H9 (cell line): ENCODE results near the gene TTLL13. TPM values are rescaled to one million over a fixed set of nuclear protein-coding genes. Genes with fewer than 3 reads are reported as not detected.
A peak's percentile ranks its signal among the peaks of the same experiment; 100 is the strongest.

ENCODE experiments used
- DNase-seq: peaks from one replicate; pipeline ENCODE4 v3.0.0-alpha.2; 2017
- H2AFZ ChIP-seq: one replicate; pipeline ENCODE4 v1.6.1; 2013; ENCODE audit warnings: mild to moderate bottlenecking, low read length, control low read depth, moderate library complexity
- H2AK5ac ChIP-seq: 2 replicates; pipeline ENCODE4 v1.6.1; 2013; ENCODE audit warnings: low read length, control low read depth, mixed read lengths; ENCODE audit not compliant: insufficient read length
- H2BK120ac ChIP-seq: one replicate; pipeline ENCODE4 v1.6.1; 2013; ENCODE audit warnings: low read depth, mild to moderate bottlenecking, low read length, control low read depth, inconsistent platforms; ENCODE audit not compliant: poor library complexity, severe bottlenecking
- H2BK12ac ChIP-seq: 2 replicates; pipeline ENCODE4 v1.6.1; 2013; ENCODE audit warnings: low read length, control low read depth, mixed read lengths, low read depth; ENCODE audit not compliant: insufficient read length
- H2BK15ac ChIP-seq: 2 replicates; pipeline ENCODE4 v1.6.1; 2013; ENCODE audit warnings: low read depth, low read length, control low read depth
- H2BK20ac ChIP-seq: one replicate; pipeline ENCODE4 v1.6.1; 2013; ENCODE audit warnings: low read depth, mild to moderate bottlenecking, low read length, control low read depth, inconsistent platforms; ENCODE audit not compliant: poor library complexity, severe bottlenecking
- H2BK5ac ChIP-seq: 2 replicates; pipeline ENCODE4 v1.6.1; 2013; ENCODE audit warnings: low read length, control low read depth, mixed read lengths; ENCODE audit not compliant: insufficient read length
- H3K14ac ChIP-seq: 2 replicates; pipeline ENCODE4 v1.6.1; 2013; ENCODE audit warnings: low read length, control low read depth; ENCODE audit not compliant: insufficient read depth
- H3K18ac ChIP-seq: 2 replicates; pipeline ENCODE4 v1.6.1; 2013; ENCODE audit warnings: low read depth, mild to moderate bottlenecking, mixed read lengths, low read length, control low read depth; ENCODE audit not compliant: insufficient read length
- H3K23ac ChIP-seq: 2 replicates; pipeline ENCODE4 v1.6.1; 2013; ENCODE audit warnings: low read length, control low read depth, mixed read lengths, low read depth; ENCODE audit not compliant: insufficient read length
- H3K23me2 ChIP-seq: 2 replicates; pipeline ENCODE4 v1.6.1; 2013; ENCODE audit warnings: low read depth, mild to moderate bottlenecking, mixed read lengths, low read length, control low read depth; ENCODE audit not compliant: insufficient read length, poor library complexity, severe bottlenecking
- H3K27ac ChIP-seq: 2 replicates; pipeline ENCODE4 v1.5.1; 2013; ENCODE audit warnings: low read length, control low read depth, mixed read lengths, low read depth; ENCODE audit not compliant: insufficient read length
- H3K27me3 ChIP-seq: 2 replicates; pipeline ENCODE4 v1.6.1; 2013; ENCODE audit warnings: low read length, control low read depth, inconsistent platforms; ENCODE audit not compliant: insufficient read depth
- H3K4ac ChIP-seq: 2 replicates; pipeline ENCODE4 v1.6.1; 2013; ENCODE audit warnings: low read depth, mild to moderate bottlenecking, control low read depth, inconsistent platforms, low read length, moderate library complexity
- H3K4me1 ChIP-seq: 2 replicates; pipeline ENCODE4 v1.6.1; 2013; ENCODE audit warnings: low read length, control low read depth, inconsistent platforms; ENCODE audit not compliant: insufficient read depth
- H3K4me2 ChIP-seq: 2 replicates; pipeline ENCODE4 v1.6.1; 2013; ENCODE audit warnings: low read length, control low read depth, mixed read lengths; ENCODE audit not compliant: insufficient read length, insufficient read depth
- H3K56ac ChIP-seq: 2 replicates; pipeline ENCODE4 v1.6.1; 2013; ENCODE audit warnings: low read depth, mild to moderate bottlenecking, mixed read lengths, low read length, control low read depth; ENCODE audit not compliant: insufficient read length
- H3K79me1 ChIP-seq: 2 replicates; pipeline ENCODE4 v1.6.1; 2013; ENCODE audit warnings: low read depth, mild to moderate bottlenecking, moderate library complexity, low read length, control low read depth, inconsistent platforms; ENCODE audit not compliant: insufficient read depth, poor library complexity, severe bottlenecking
- H3K79me2 ChIP-seq: 2 replicates; pipeline ENCODE4 v1.6.1; 2013; ENCODE audit warnings: low read length, control low read depth, inconsistent platforms; ENCODE audit not compliant: insufficient read depth
- H3K9ac ChIP-seq: 2 replicates; pipeline ENCODE4 v1.6.1; 2013; ENCODE audit warnings: low read length, control low read depth, mixed read lengths; ENCODE audit not compliant: insufficient read length; ENCODE audit errors: extremely low read depth
- H3K9me3 ChIP-seq: one replicate; pipeline ENCODE4 v1.6.1; 2013; ENCODE audit warnings: low read depth, low read length, inconsistent platforms; ENCODE audit not compliant: control insufficient read depth
- H3T11ph ChIP-seq: one replicate; pipeline ENCODE4 v1.6.1; 2013; ENCODE audit warnings: mild to moderate bottlenecking, low read length, control low read depth, inconsistent platforms
- H4K20me1 ChIP-seq: one replicate; pipeline ENCODE4 v1.6.1; 2013; ENCODE audit not compliant: control insufficient read depth, insufficient read length, insufficient read depth
- H4K5ac ChIP-seq: 2 replicates; pipeline ENCODE4 v1.6.1; 2013; ENCODE audit warnings: low read depth, mild to moderate bottlenecking, mixed read lengths, low read length, control low read depth; ENCODE audit not compliant: insufficient read length
- H4K8ac ChIP-seq: replicated peaks from 2 replicates; pipeline ENCODE4 v1.6.1; 2013; ENCODE audit warnings: low read length, control low read depth, mixed read lengths, low read depth; ENCODE audit not compliant: insufficient read length
- H4K91ac ChIP-seq: 2 replicates; pipeline ENCODE4 v1.6.1; 2013; ENCODE audit warnings: low read depth, mild to moderate bottlenecking, moderate library complexity, mixed read lengths, low read length, control low read depth; ENCODE audit not compliant: insufficient read length
- H3K27ac Mint-ChIP-seq, 3 experiments: 2 replicates in 2 of 3; 3 replicates in 1 of 3; pipeline ENCODE4 v1.8.0; 2020 to 2021; ENCODE audit warnings: mixed read lengths in 3 of 3, mild to moderate bottlenecking in 1 of 3, moderate library complexity in 1 of 3
- H3K27me3 Mint-ChIP-seq: 2 replicates; pipeline ENCODE4 v1.8.0; 2021; ENCODE audit warnings: low read depth, mild to moderate bottlenecking, moderate library complexity, mixed read lengths
- H3K36me3 Mint-ChIP-seq, 3 experiments: 2 replicates in 2 of 3; 3 replicates in 1 of 3; pipeline ENCODE4 v1.8.0; 2020 to 2021; ENCODE audit warnings: low read depth in 3 of 3, mixed read lengths in 3 of 3; ENCODE audit not compliant: insufficient read depth in 1 of 3
- H3K4me1 Mint-ChIP-seq, 2 experiments: 2 replicates each; pipeline ENCODE4 v1.8.0; 2020; ENCODE audit warnings: mixed read lengths in 2 of 2
- H3K4me3 Mint-ChIP-seq, 2 experiments: 2 replicates in 1 of 2; 3 replicates in 1 of 2; pipeline ENCODE4 v1.8.0; 2020 to 2021; ENCODE audit warnings: mild to moderate bottlenecking in 2 of 2, mixed read lengths in 2 of 2, moderate library complexity in 1 of 2
- H3K9me3 Mint-ChIP-seq, 2 experiments: 2 replicates in 1 of 2; 3 replicates in 1 of 2; pipeline ENCODE4 v1.8.0; 2020; ENCODE audit warnings: mild to moderate bottlenecking in 2 of 2, mixed read lengths in 2 of 2, moderate library complexity in 1 of 2
- WGBS: extraction: QIAGEN DNeasy Blood & Tissue Kit; methylation state at CpG from one replicate; pipeline ENCODE4 v1.1.7; 2013; ENCODE audit warnings: missing lambda C conversion rate, low lambda C conversion rate, mixed read lengths; ENCODE audit not compliant: insufficient read length; ENCODE audit errors: extremely low coverage; 5-methylcytosine and 5-hydroxymethylcytosine counted together
- total RNA-seq: library from RNA; stranded (reverse); gene quantifications from 2 replicates; pipeline ENCODE4 v1.2.1, GENCODE V29; 2021
- TF ChIP-seq, protein P1 (sequence below): fragments of 200-600 bp; sonication (generic); conservative IDR thresholded peaks from 3 replicates; pipeline ENCODE4 v1.8.0; 2021; ENCODE audit warnings: antibody characterized with exemption, mild to moderate bottlenecking

The TTLL13 gene
- total RNA-seq, 1 experiment from 2014 or later: not detected

DNA sequence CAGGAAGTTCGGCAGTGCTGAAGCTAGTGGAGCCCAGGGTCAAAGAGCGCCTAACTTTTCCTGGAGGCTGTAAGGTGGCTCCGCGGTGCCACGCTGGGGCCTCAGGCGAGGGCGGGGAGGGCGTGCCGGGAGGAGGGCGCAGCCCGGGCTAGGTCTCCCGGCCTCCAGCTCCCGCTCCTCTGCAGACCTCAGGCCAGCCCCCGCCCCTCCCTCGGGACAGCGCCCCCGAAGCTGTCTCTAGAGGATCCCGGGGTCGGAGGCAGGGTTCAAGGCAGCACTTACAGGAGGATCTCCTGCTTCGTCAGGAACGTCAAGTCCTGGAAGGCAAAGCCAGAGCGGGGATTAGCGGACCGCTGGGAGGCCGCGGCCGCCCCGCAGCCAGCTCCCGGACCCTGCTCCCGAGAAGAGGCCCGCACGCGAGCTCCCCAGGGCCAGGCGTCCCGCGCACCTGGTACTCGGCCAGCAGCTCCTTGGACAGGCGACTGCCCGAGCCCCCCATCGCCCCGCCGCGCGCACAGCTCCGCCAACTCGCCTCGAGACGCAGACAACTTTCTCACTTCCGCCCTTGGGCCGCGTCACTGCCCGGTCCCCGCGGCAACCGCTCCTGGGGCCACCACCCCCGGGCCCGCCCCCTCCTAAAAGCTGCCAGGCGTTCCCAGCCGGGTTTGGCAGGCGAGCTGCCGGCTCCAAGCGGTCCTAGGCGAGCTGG is 15.8 kb upstream of the TTLL13 start, which contains the start of gene CIB1:
Gene CIB1, minus strand, starts transcription at position 555 of the 709 bp plus-strand sequence. Its CDS starts 56 bp downstream, at position 499.
- Histone ChIP-seq H3K4me2 (peak within 1 kb of the TSS; percentile 96), H4K5ac (no peak within 1 kb of the TSS), H3K79me2 (no peaks in the 10 kb centered on the region), H2AFZ (peak within 1 kb of the TSS; percentile 72), H3K4ac (no peak within 1 kb of the TSS), H3T11ph (no peak within 1 kb of the TSS), H2BK20ac (no peak within 1 kb of the TSS), H4K8ac (no peak within 1 kb of the TSS), H2BK120ac (no peak within 1 kb of the TSS), H3K27me3 (no peaks in the 10 kb centered on the region), H2BK12ac (no peak within 1 kb of the TSS), H3K9ac (peak within 1 kb of the TSS; percentile 38), H2BK5ac (no peak within 1 kb of the TSS), H3K14ac (no peak within 1 kb of the TSS; the same call in 1 of the 2 replicates), H2AK5ac (no peak within 1 kb of the TSS), H3K23me2 (peaks cover 12% of the 10 kb centered on the region), H3K4me1 (no peaks in the 10 kb centered on the region; the same call in 1 of the 2 replicates), H3K23ac (no peak within 1 kb of the TSS), H3K56ac (no peak within 1 kb of the TSS), H2BK15ac (no peak within 1 kb of the TSS), H3K27ac (no peak within 1 kb of the TSS), H3K9me3 (no peaks in the 10 kb centered on the region), H3K18ac (no peak within 1 kb of the TSS), H3K79me1 (no peaks in the 10 kb centered on the region), H4K20me1 (no peaks in the 10 kb centered on the region), H4K91ac (no peak within 1 kb of the TSS)
- Mint-ChIP-seq H3K36me3 (peaks cover 17 to 32% (median 26%) of the 10 kb centered on the region in 3 experiments), H3K27ac (peak within 1 kb of the TSS in 1 of 3 experiments; percentile 83; a peak in 1 of 7 replicates), H3K4me3 (peak within 1 kb of the TSS; percentile 76 to 81), H3K4me1 (peaks cover 15 to 16% of the 10 kb centered on the region in 2 experiments), H3K27me3 (peaks cover 1% of the 10 kb centered on the region; the same call in 1 of the 2 replicates), H3K9me3 (no peaks in the 10 kb centered on the region)
- TF ChIP-seq, protein P1, sequence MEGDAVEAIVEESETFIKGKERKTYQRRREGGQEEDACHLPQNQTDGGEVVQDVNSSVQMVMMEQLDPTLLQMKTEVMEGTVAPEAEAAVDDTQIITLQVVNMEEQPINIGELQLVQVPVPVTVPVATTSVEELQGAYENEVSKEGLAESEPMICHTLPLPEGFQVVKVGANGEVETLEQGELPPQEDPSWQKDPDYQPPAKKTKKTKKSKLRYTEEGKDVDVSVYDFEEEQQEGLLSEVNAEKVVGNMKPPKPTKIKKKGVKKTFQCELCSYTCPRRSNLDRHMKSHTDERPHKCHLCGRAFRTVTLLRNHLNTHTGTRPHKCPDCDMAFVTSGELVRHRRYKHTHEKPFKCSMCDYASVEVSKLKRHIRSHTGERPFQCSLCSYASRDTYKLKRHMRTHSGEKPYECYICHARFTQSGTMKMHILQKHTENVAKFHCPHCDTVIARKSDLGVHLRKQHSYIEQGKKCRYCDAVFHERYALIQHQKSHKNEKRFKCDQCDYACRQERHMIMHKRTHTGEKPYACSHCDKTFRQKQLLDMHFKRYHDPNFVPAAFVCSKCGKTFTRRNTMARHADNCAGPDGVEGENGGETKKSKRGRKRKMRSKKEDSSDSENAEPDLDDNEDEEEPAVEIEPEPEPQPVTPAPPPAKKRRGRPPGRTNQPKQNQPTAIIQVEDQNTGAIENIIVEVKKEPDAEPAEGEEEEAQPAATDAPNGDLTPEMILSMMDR: no peak; the same call in 2 of the 3 replicates
- WGBS: no CpG with 5 or more reads among the region's 63 CpGs
- peak; percentile 97 for DNase-seq
